KBM-7 (cell line): ENCODE results near the gene NHERF2.
A peak's percentile ranks its signal among the peaks of the same experiment; 100 is the strongest.
"Not testable (repeated sequence)": the region's sequence is repeated elsewhere in the genome, so short reads cannot be mapped to it uniquely, and the experiment has no call there.

Experiments used
- DNase-seq: peaks from one replicate; pipeline ENCODE4 v3.0.0-alpha.2; 2015
- in situ Hi-C: fragments of 300-500 bp; cut with MboI; formaldehyde crosslinking; loops from 2 replicates; pipeline ENCODE4 v1.14.3; 2020; ENCODE audit warnings: low sequenced_read_pairs, low pct_unique_long_range_greater_than_20kb, mixed read lengths

The NHERF2 gene

GRCh38 chr16:2003827-2004641 lies 22.7 kb upstream of the NHERF2 start:
- in situ Hi-C loops: no loop called here
- DNase-seq: peak; percentile 91

- DNase-seq: no peak
- in situ Hi-C loops: no loop called here
Measured at GRCh38 chr16:2004795-2005517, 21.7 kb upstream of the NHERF2 start.

- in situ Hi-C loops: no loop called here
- DNase-seq: no peak
Measured at GRCh38 chr16:2005646-2006045, 21.1 kb upstream of the NHERF2 start.

- in situ Hi-C loops: no loop called here
- DNase-seq: no peak
Measured at GRCh38 chr16:2006317-2006716, 20.4 kb upstream of the NHERF2 start.

- in situ Hi-C loops: no loop called here
Measured at GRCh38 chr16:2007081-2007836, 19.4 kb upstream of the NHERF2 start.

GRCh38 chr16:2008009-2008526 lies 18.6 kb upstream of the NHERF2 start:
- in situ Hi-C loops: no loop called here
- DNase-seq: peak; percentile 71

More at GRCh38 chr16:2007081-2007836, 19.4 kb upstream of the NHERF2 start:
- DNase-seq: no peak

GRCh38 chr16:2008631-2009163 lies 18.0 kb upstream of the NHERF2 start:
- peak; percentile 49 for DNase-seq
- in situ Hi-C loops: no loop called here

- in situ Hi-C loops: no loop called here
- DNase-seq: no peak
Measured at GRCh38 chr16:2009164-2009711, 17.5 kb upstream of the NHERF2 start.

- in situ Hi-C loops: no loop called here
Measured at GRCh38 chr16:2009791-2010510, 16.8 kb upstream of the NHERF2 start, which contains the start of gene ZNF598. Gene ZNF598, minus strand, starts transcription at chr16:2009821.

GRCh38 chr16:2011726-2012125 lies 15.0 kb upstream of the NHERF2 start:
- DNase-seq, in situ Hi-C loops: not testable (repeated sequence)

More at GRCh38 chr16:2009791-2010510, 16.8 kb upstream of the NHERF2 start, which contains the start of gene ZNF598:
- DNase-seq: peak; percentile 82

- DNase-seq: no peak
- in situ Hi-C loops: no loop called here
Measured at GRCh38 chr16:2013527-2013926, 13.2 kb upstream of the NHERF2 start.

GRCh38 chr16:2015117-2015946 lies 11.4 kb upstream of the NHERF2 start:
- in situ Hi-C loops: no loop called here
- DNase-seq: no peak

- DNase-seq: no peak
- in situ Hi-C loops: no loop called here
Measured at GRCh38 chr16:2015947-2016208, 10.8 kb upstream of the NHERF2 start.

- in situ Hi-C loops: no loop called here
Measured at GRCh38 chr16:2016407-2016922, 10.2 kb upstream of the NHERF2 start.

GRCh38 chr16:2019518-2019920 lies 7.2 kb upstream of the NHERF2 start, which contains the start of gene NPW:
Gene NPW, plus strand, starts transcription at chr16:2019785.
- peak; percentile 64 for DNase-seq
- in situ Hi-C loops: no loop called here

More at GRCh38 chr16:2016407-2016922, 10.2 kb upstream of the NHERF2 start:
- DNase-seq: peak; percentile 42

GRCh38 chr16:2019921-2020831 lies 6.5 kb upstream of the NHERF2 start:
- DNase-seq: peak; percentile 37
- in situ Hi-C loops: loop anchor here (10.0 kb wide), 1 partner anchor 125 kb away; the partner anchor contains the start of gene RAB26
